BJ (cell line): Measurements from ENCODE around the gene KCTD17. TPM values are rescaled to one million over a fixed set of nuclear protein-coding genes. Genes with fewer than 3 reads are reported as not detected.

Source experiments
- CTCF ChIA-PET: fragments of 350-600 bp; formaldehyde crosslinking; extraction: SDS; loops from one replicate; lab custom pipeline; 2021; ENCODE audit warnings: antibody characterized with exemption, inconsistent platforms; lab: Yijun Ruan, JAX
- POLR2A ChIA-PET: fragments of 300-600 bp; sonication (Branson Sonifier 250); formaldehyde crosslinking; extraction: SDS; loops from one replicate; lab custom pipeline; 2021; ENCODE audit warnings: antibody characterized with exemption; lab: Charles Lee
- DNase-seq: peaks from one replicate; pipeline ENCODE4 v3.0.0-alpha.2; 2011; ENCODE audit warnings: low read depth
- H3K27me3 ChIP-seq: 2 replicates; pipeline ENCODE4 v1.6.0; 2011; ENCODE audit warnings: low read length; ENCODE audit not compliant: control insufficient read depth, insufficient read depth
- H3K36me3 ChIP-seq: 2 replicates; pipeline ENCODE4 v1.5.1; 2011; ENCODE audit warnings: low read length; ENCODE audit not compliant: control insufficient read depth, insufficient read depth
- H3K4me3 ChIP-seq: 2 replicates; pipeline ENCODE4 v1.5.1; 2011; ENCODE audit warnings: low read depth, mild to moderate bottlenecking, control low read depth, low read length
- polyA plus RNA-seq: library from polyadenylated mRNA; depleted of rRNA; stranded (reverse); fragments of >200 nt; gene quantifications from 2 replicates; pipeline ENCODE4 v1.2.3, GENCODE V29; 2011
- TF ChIP-seq, protein P1 (sequence below): IDR thresholded peaks from 2 replicates; pipeline ENCODE4 v1.5.1; 2011; ENCODE audit warnings: low read depth, mild to moderate bottlenecking, control low read depth, inconsistent platforms, low read length, moderate library complexity; ENCODE audit not compliant: insufficient read depth

KCTD17 gene
- polyA plus RNA-seq, 1 experiment = 36.3 TPM

DNA sequence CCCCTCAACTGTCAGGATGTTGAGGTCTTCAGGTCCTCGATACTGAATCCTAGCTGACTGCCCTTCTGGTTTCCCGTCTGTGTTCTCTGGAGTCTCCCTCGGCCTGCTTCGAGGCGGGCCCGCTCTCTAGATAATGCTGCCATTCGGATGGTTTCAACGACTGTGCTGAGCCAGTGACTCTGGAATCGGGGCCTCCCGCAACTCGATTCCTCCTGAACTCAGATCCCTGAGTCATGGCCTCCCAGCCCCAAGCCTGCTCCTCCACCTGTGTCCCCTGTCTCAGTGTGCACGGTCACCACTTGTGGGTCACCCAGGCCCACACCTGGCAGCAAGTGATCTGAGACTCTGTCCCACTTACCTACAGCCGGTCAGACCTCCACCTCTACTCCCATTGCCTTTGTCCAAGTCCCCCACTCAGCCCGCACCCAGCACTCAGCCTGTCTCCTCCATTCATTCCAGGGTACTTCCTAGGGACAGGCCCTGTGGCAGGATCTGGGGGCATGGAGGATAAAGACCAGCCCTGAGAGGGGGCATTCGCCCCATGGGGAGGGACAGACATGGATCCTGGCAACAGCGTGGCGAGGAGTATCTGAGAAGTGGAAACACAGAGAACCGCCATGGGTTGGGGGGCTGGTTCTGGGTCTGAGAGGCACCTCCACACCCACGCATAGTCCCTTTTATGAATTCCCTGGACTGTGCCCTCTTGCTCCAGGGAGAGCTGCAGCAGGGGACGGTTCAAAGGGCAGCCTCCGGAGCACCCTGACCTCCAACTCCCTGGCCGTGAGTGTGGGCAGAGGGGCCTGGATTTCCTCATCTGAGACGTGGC is 17.7 kb upstream of the KCTD17 start:
- CTCF ChIA-PET = interaction anchor here (1.2 to 2.4 kb wide), 3 partner anchors 12 to 178 kb away, joined by 3 to 13 read pairs (median 12); no protein-coding TSS in a partner anchor
- H3K36me3 ChIP-seq = peaks cover 8% of the 10 kb centered on the region
- POLR2A ChIA-PET = no interaction called here
- TF ChIP-seq, protein P1, sequence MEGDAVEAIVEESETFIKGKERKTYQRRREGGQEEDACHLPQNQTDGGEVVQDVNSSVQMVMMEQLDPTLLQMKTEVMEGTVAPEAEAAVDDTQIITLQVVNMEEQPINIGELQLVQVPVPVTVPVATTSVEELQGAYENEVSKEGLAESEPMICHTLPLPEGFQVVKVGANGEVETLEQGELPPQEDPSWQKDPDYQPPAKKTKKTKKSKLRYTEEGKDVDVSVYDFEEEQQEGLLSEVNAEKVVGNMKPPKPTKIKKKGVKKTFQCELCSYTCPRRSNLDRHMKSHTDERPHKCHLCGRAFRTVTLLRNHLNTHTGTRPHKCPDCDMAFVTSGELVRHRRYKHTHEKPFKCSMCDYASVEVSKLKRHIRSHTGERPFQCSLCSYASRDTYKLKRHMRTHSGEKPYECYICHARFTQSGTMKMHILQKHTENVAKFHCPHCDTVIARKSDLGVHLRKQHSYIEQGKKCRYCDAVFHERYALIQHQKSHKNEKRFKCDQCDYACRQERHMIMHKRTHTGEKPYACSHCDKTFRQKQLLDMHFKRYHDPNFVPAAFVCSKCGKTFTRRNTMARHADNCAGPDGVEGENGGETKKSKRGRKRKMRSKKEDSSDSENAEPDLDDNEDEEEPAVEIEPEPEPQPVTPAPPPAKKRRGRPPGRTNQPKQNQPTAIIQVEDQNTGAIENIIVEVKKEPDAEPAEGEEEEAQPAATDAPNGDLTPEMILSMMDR = no peak
- peaks cover 7% of the 10 kb centered on the region for H3K27me3 ChIP-seq
- H3K4me3 ChIP-seq = no peak overlapping the region
- DNase-seq = no peak

DNA sequence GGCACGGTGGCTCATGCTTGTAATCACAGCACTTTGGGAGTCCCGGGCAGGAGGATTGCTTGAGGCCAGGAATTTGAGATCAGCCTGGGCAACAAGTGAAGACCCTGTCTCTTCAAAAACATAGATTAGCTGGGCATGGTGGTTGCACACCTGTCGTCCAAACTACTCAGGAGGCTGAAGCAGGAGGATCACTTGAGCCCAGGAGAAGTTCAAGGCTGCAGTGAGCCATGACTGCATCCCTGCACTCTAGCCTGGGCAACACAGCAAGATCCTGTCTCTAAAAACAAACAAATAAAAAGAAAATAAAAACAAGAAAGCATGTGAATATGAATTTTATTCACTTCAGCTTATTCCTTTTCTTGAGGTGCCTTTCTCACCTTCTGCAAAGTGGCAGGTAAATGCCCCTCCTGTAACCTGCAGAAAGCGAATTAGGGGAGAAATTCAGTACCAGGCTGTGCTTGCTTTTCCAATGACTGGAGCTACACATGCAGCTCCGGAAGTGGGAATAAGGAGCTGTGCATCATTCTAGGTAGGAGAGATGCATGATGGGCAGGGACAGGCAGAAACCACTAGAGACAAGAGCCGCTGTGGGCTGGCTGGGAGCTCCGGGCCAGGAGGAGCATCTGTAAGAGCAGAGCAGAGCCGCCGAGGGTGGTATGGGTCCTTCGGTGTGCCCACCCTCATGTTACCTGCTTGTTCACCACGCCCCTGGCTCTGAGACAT is 14.7 kb upstream of the KCTD17 start:
- H3K36me3 ChIP-seq = no peaks in the 10 kb centered on the region
- ChIA-PET POLR2A (interaction anchor here (0.5 kb wide), 1 partner anchor 18 kb away, joined by 4 read pairs; the partner anchor contains the start of gene TST), CTCF (interaction anchor here (0.6 to 2.6 kb wide), 4 partner anchors 8 to 163 kb away, joined by 3 to 11 read pairs (median 6); no protein-coding TSS in a partner anchor)
- H3K27me3 ChIP-seq = peaks cover 7% of the 10 kb centered on the region
- DNase-seq = no peak
- H3K4me3 ChIP-seq = no peak overlapping the region
- TF ChIP-seq, protein P1 = no peak

DNA sequence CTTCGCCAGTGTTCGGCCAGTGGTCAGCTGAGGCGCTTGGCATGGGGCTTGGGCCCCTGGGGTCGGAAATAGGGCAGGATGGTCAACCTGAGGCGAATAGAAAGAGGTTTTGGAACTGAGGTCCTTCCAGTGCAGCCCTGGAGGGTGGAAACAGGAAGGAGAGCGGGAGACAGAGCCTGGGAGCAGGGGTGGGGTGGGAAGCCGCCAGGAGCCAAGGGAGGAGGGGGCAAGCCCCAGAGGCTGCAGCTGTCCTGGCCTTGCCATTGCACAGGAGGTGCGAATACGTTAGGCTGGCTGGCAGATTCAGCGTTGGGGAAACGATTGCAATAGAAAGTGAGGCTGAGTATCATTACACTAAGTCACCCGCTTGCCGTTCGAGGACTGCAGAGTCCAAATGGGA is 13.9 kb upstream of the KCTD17 start:
- H3K27me3 ChIP-seq = peaks cover 7% of the 10 kb centered on the region
- no peak overlapping the region for H3K4me3 ChIP-seq
- ChIA-PET CTCF (interaction anchor here (0.7 to 2.6 kb wide), 4 partner anchors 9 to 162 kb away, joined by 3 to 11 read pairs (median 6); partner anchors contain the start of gene KCTD17), POLR2A (no interaction called here)
- TF ChIP-seq, protein P1 = no peak
- no peaks in the 10 kb centered on the region for H3K36me3 ChIP-seq
- DNase-seq = no peak

DNA sequence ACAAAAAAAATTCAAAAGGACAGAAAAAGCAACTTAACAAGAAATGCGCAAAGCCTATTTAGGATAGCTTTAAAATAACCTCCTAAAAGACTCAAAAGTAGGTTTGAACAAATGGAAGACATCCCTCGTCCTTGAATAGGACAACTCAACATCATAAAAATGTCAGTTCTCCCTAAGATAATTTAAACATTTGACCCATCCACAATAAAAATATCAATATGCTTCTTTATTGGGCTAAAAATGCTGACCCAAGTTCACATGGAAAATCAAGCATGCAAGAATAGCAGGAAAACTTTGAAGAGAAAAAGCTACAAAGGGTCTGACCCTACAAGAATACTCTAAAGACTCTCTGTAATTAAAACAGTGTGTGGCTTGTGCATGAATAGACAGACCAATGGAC is 12.1 kb upstream of the KCTD17 start:
- Histone ChIP-seq H3K27me3 (peaks cover 7% of the 10 kb centered on the region), H3K4me3 (no peak overlapping the region), H3K36me3 (no peaks in the 10 kb centered on the region)
- no peak for DNase-seq
- ChIA-PET CTCF (interaction anchor here (1.3 kb wide), 1 partner anchor 9 kb away, joined by 3 read pairs; no protein-coding TSS in a partner anchor), POLR2A (no interaction called here)
- TF ChIP-seq, protein P1 = no peak
